HG03108 (cell line): ENCODE measurements around the gene TRIM5.
"Not testable (repeated sequence)": the region's sequence is repeated elsewhere in the genome, so short reads cannot be mapped to it uniquely, and the experiment has no call there.

ENCODE experiments used
- ATAC-seq: cut with Tn5 transposase; IDR thresholded peaks from one replicate; pipeline ENCODE4 v1.9.1; 2021; ENCODE audit warnings: moderate library complexity; ENCODE audit not compliant: unreplicated experiment

TRIM5 gene

DNA sequence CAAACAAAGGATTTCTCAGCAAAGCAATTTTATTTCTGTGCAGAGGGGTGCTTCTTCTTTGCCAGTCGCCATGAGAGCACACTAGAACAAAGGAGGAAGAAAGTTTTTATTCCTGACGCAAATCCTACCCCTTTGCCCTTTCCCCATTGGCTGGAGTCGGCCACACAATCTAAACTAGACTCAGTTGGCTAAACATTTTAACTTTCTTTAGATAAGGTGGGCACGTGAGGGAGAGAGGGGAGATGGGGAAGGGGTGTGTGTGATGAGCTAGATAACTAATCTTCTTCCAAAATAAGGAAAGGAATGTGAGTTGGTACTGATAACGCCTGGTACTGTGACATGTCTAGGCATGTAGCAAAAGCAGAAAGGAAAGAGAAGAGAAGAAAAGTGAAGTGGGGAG is 5.3 kb upstream of the TRIM5 start:
- ATAC-seq: no peak

GRCh38 chr11:5689551-5689983 is 4.7 kb upstream of the TRIM5 start, which contains the start of gene TRIM22:
TSS of gene TRIM22 (plus strand) at chr11:5689790. CDS start at chr11:5696233, 6,443 bp downstream.
- peak; percentile 67 for ATAC-seq

DNA sequence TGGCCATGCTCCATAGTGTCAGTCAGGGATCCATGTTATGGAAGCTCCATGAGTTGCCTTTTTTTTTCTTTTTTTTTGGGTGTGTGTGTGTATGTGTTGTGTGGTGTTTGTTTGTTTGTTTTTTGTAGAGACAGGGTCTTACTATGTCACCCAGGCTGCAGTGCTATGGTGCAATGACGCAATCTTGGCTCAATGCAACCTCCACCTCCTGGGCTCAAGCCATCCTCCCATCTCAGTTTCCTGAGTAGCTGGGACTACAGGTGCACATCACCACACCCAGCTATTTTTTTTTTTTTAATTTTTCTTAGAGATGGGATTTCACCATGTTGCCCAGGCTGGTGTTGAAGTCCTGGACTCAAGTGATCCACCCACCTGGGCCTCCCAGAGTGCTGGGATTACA is 3.6 kb upstream of the TRIM5 start:
- no peak for ATAC-seq

DNA sequence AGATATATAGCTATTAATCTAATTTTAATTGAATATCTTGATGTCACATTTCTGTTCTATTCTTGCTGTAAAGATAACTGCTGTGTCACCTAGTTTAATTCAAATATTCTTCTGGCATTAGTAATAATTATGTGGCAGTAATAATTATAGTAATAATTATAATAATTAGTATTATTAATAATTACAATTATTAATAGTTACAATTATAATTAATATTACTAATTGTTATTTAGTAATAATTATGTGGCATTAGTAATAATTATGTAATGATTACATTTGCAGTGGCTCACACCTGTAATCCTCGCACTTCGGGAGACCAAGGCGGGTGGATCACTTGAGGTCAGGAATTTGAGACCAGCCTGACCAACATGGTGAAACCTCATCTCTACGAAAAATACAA is 1.6 kb upstream of the TRIM5 start:
- no peak for ATAC-seq

DNA sequence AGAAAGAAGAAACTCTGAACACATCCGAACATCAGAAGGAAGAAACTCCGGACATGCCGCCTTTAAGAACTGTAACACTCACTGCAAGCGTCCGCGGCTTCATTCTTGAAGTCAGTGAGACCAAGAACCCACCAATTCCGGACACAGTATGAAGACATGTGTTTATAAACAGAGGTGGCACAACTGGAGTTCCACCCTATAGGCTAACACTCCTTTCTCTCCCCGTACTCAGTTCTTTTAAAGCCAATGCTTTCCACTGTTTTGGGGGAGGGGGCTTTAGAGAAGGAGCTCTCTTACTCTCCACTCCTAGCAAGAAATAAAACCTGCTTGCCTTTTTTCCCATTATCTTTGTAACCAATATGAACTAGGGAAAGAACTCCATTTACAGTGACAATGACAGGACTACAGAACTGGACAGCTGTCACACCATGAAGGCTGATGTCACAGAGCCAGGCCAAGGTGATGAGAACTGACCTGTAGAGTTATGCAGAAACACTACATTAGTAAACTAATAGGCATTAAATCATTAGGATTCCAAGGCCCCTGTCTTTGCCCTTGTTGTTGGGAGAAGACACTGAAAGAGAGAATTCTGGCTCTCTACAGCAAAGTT is 733 bp downstream of the TRIM5 start:
- ATAC-seq: peak; percentile 8

DNA sequence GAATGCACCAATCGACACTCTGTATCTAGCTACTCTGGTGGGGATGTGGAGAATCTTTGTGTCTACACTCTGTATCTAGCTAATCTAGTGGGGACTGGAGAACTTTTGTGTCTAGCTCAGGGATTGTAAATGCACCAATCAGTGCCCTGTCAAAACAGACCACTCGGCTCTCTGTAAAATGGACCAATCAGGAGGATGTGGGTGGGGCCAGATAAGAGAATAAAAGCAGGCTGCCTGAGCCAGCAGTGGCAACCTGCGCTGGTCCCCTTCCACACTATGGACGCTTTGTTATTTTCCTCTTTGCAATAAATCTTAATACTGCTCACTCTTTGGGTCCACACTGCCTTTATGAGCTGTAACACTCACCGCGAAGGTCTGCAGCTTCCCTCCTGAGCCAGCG is 1.3 kb downstream of the TRIM5 start:
- ATAC-seq: not testable (repeated sequence)

DNA sequence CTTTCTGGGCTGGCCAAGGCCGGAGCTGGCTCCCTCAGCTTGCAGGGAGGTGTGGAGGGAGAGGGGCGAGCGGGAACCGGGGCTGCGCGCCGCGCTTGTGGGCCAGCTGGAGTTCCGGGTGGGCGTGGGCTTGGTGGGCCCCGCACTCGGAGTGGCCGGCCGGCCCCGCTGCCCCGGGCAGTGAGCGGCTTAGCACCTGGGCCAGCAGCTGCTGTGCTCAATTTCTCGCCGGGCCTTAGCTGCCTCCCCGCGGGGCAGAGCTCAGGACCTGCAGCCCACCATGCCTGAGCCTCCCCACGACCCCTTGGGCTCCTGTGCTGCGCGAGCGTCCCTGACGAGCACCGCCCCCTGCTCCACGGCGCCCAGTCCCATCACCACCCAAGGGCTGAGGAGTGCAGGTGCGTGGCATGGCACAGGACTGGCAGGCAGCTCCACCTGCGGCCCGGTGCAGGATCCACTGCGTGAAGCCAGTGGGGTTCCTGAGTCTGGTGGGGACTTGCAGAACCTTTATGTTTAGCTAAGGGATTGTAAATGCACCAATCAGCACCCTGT is 1.9 kb downstream of the TRIM5 start:
- not testable (repeated sequence) for ATAC-seq

- no peak for ATAC-seq
These were observed 5.1 kb downstream of the TRIM5 start for GRCh38 chr11:5679811-5680210.

- no peak for ATAC-seq
These were observed 10.5 kb downstream of the TRIM5 start for GRCh38 chr11:5674391-5674790.

DNA sequence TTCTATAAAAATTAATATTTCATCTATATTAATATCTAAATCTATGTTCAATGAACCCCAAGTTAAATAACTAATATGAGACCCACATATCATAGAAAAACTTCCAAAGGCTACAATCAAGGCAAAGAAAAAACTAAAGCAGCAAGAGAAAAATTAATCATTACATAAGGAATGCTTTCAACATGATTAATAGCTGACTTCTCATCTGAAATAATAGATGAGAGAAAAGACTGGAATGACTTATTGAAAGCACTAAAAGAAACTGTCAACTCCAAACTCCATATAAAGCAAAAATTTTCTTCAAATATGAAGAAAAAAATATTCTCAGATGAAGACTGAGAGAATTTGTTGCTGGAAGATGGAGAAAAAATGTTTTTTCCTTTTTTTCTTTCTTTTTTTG is 13.0 kb downstream of the TRIM5 start:
- ATAC-seq: no peak

DNA sequence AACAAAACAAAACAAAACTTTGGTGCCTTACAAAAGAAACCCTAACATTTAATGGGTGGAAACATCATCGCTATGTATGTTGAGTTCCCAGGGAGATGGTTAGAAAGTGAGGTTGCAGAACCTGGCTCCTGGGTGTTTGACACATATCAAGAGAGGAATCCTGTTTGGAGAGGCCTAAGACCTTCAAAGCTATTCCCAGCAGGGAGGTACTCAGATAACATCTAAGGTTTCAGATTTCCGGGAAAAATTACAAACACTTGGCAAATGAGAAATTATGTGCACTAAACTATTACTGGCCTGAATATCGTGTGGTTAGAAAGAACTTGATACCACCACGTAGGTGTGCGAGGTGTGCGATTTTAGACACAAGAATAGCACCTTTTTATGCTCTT is 18.5 kb downstream of the TRIM5 start:
- no peak for ATAC-seq

- no peak for ATAC-seq
These were observed 19.0 kb downstream of the TRIM5 start for GRCh38 chr11:5665746-5666401.

DNA sequence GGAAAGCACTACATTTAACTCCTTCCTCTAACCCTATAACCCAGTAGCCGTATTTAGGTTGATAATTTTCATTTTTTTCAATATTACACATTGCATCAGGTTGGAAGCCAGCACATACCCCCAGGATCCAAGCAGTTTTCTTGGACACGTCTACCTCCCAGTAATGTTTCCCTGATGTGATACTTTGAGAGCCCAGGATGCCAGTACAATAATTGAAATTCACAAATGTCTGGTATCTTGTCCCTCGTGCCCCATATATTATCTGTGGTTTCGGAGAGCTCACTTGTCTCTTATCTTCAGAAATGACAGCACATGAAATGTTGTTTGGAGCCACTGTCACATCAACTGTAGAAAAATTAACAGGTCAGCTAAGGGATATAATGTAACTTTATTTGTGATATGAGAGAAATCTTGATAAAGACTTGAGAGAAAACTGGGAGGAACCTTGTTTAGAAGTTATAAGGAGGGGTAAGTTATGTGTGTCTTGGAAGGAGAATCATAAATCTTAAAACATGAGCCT is 19.8 kb downstream of the TRIM5 start:
- no peak for ATAC-seq

GRCh38 chr11:5663511-5663910 is 21.4 kb downstream of the TRIM5 start:
- ATAC-seq: no peak

DNA sequence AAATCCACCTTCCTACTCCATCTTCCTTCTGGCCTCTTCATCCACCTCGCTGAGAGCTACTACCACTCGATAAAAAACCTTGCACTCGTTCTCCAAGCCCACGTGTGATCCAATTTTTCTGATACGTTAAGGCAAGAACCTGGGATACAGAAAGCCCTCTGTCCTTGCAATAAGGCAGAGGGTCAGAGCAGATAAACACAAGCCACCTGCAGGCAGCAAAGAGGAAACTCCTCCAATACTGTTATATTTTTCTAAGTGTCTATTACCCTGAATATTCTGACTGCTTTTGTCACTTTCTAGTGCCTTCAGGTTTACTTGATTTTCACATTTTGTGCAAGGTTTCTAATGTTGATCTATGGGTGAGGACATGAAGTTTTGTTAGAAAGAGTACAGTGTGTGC is 26.6 kb downstream of the TRIM5 start:
- no peak for ATAC-seq

DNA sequence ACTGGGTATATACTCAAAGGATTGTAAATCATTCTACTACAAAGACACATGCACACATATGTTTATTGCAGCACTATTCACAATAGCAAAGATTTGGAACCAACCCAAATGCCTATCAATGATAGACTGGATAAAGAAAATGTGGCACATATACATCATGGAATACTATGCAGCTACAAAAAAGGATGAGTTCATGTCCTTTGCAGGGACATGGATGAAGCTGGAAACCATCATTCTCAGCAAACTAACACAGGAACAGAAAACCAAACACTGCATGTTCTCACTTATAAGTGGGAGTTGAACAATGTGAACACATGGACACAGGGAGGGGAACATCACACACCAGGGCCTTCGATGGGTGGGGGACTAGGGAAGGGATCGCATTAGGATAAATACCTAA is 27.9 kb downstream of the TRIM5 start:
- not testable (repeated sequence) for ATAC-seq

DNA sequence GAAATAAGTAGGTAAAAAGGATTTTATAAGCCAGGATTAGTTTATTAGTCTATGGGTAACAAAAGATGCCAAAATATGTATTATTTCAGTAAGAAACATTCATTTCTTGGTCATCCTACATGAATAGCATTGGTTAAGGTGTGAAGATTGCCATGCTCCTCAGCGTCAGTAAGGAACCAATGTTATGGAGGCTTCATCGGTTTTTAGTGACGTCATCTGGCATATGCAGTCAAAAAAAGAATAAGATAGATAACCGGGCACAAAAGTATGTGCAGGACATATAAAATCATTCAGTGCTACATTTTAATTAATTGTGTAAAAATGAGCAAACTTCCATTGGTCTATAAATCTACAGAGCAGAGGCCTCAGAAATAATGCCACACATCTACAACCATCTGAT is 29.4 kb downstream of the TRIM5 start:
- no peak for ATAC-seq

DNA sequence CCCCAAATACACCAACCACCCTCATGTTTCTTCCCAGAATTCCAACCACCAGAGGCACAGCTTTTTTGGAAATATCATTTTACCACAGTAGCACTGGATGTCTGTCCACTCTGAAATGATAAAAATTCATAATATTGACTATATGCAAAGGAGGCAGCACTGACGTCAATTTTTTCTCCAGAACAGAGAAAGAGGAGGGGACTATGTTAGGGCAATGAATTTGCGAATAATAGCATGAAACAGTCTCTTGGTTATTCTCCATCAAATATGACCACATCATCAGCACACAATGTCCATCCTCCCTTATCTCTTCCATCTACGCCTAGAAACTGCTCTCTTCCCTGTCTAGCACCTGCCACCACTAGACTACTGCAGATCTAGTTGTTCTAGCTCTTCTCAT is 38.7 kb downstream of the TRIM5 start:
- ATAC-seq: no peak

- ATAC-seq: no peak
These were observed 41.3 kb downstream of the TRIM5 start for GRCh38 chr11:5643585-5643984.

GRCh38 chr11:5639953-5640352 is 44.9 kb downstream of the TRIM5 start:
- no peak for ATAC-seq

DNA sequence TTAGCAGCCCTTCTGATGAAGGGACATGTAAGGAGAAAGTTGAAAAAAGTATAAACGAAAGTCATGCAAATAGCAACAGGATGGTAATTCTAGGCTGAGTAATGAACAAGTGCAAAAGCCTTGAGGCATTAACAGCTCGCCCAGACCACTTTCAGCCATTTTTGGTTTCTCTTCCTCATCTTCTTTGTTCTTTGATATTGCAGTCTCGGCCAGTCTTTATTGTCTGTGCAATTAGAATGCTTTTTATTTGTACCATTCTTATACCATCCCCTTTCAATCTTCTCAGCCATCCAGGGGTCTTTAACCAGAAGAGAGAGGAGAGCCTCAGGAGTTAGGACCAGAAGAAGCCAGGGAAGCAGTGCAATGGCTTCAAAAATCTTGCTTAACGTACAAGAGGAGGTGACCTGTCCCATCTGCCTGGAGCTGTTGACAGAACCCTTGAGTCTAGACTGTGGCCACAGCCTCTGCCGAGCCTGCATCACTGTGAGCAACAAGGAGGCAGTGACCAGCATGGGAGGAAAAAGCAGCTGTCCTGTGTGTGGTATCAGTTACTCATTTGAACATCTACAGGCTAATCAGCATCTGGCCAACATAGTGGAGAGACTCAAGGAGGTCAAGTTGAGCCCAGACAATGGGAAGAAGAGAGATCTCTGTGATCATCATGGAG is 52.8 kb downstream of the TRIM5 start:
- peak; percentile 94 for ATAC-seq

DNA sequence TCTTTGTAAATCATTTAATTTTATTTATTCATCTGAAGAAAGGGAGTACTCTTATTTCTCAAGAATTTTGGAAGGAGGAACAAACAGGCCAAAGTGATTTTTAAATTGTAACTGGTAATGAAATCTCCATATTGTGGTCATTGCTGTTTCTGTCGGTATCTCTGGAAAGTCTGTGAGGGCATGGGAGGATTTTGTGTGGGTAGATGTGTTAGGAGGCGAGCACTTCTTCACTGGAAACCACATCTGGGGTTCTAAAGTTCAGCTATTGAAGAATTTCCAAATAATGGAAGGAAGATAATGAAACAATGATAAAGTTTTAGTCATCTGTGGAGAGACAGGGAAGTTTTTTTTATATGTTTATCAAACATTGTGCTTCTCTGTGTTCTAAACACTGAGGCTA is 53.5 kb downstream of the TRIM5 start:
- no peak for ATAC-seq
